ENCODE data around the gene ADSS1.
"Not testable (repeated sequence)": the region's sequence is repeated elsewhere in the genome, so short reads cannot be mapped to it uniquely, and the experiment has no call there.

Gene ADSS1

GRCh38 chr14:104750056-104750752 lies 26.2 kb downstream of the ADSS1 start:
- Histone ChIP-seq H3K27ac (no peak overlapping the region), H3K4me3 (ENCODE audit: low read depth, low read length) (no peak overlapping the region), H3K36me3 (replicated peaks) (no peaks in the 10 kb centered on the region), H3K27me3 (replicated peaks) (no peaks in the 10 kb centered on the region)
- in situ Hi-C loops (cut with HindIII; ENCODE audit: low pct_ligation_motif_present, low sequenced_read_pairs), result no loop called here
- no peak for TF ChIP-seq CTCF (IDR thresholded peaks at IDR 0.05; ENCODE audit: low read depth, low read length, missing control alignments)
- DNase-seq, result no peak

- not testable (repeated sequence) for H3K4me3 ChIP-seq (ENCODE audit: low read depth, low read length)
These were observed 26.7 kb downstream of the ADSS1 start for GRCh38 chr14:104750753-104751057.

GRCh38 chr14:104751539-104752422 lies 27.8 kb downstream of the ADSS1 start:
- in situ Hi-C loops (cut with HindIII; ENCODE audit: low pct_ligation_motif_present, low sequenced_read_pairs), result no loop called here
- TF ChIP-seq CTCF (IDR thresholded peaks at IDR 0.05; ENCODE audit: low read depth, low read length, missing control alignments), result no peak
- Histone ChIP-seq H3K27ac (no peak overlapping the region), H3K4me3 (ENCODE audit: low read depth, low read length) (peak overlapping the region; percentile 99), H3K27me3 (replicated peaks) (no peaks in the 10 kb centered on the region), H3K36me3 (replicated peaks) (peaks cover 8% of the 10 kb centered on the region)
- no peak for DNase-seq

More at GRCh38 chr14:104750753-104751057, 26.7 kb downstream of the ADSS1 start:
- H3K36me3 ChIP-seq (replicated peaks); in situ Hi-C loops (cut with HindIII; ENCODE audit: low pct_ligation_motif_present, low sequenced_read_pairs); H3K27me3 ChIP-seq (replicated peaks); H3K27ac ChIP-seq; DNase-seq: not testable (repeated sequence)

GRCh38 chr14:104752423-104752734 lies 28.4 kb downstream of the ADSS1 start:
- peaks cover 9% of the 10 kb centered on the region for H3K36me3 ChIP-seq (replicated peaks)
- DNase-seq, result no peak
- H3K27ac ChIP-seq, result no peak overlapping the region
- no peaks in the 10 kb centered on the region for H3K27me3 ChIP-seq (replicated peaks)
- TF ChIP-seq CTCF (IDR thresholded peaks at IDR 0.05; ENCODE audit: low read depth, low read length, missing control alignments), result no peak
- H3K4me3 ChIP-seq (ENCODE audit: low read depth, low read length), result peak overlapping the region; percentile 99
- in situ Hi-C loops (cut with HindIII; ENCODE audit: low pct_ligation_motif_present, low sequenced_read_pairs), result no loop called here

- Histone ChIP-seq H3K27ac (peak within 1 kb of the TSS; percentile 69), H3K36me3 (replicated peaks) (peaks cover 14% of the 10 kb centered on the region), H3K4me3 (ENCODE audit: low read depth, low read length) (peak within 1 kb of the TSS; percentile 99), H3K27me3 (replicated peaks) (no peaks in the 10 kb centered on the region)
- DNase-seq, result peak; percentile 97
- in situ Hi-C loops (cut with HindIII; ENCODE audit: low pct_ligation_motif_present, low sequenced_read_pairs), result no loop called here
- TF ChIP-seq CTCF (IDR thresholded peaks at IDR 0.05; ENCODE audit: low read depth, low read length, missing control alignments), result no peak
These were observed 28.9 kb downstream of the ADSS1 start, which contains the start of gene SIVA1 for GRCh38 chr14:104752735-104753527. SIVA1 (plus strand) TSS chr14:104753147; CDS start chr14:104753202, 55 bp downstream.
